Gastroesophageal sphincter (tissue), 4 donors: Measurements from ENCODE around the gene CLEC1A. TPM values are rescaled to one million over a fixed set of nuclear protein-coding genes. Genes with fewer than 3 reads are reported as not detected.

Experiments
- ATAC-seq: fragments of 150-250 bp; one replicate; pipeline ENCODE4 v1.9.1; 2016; ENCODE audit warnings: mild to moderate bottlenecking, moderate library complexity
- H3K27ac ChIP-seq, 4 donors: fragments of 200-600 bp; sonication (generic) in 3 of 4; 1 replicate in 3 of 4; 2 replicates in 1 of 4; pipeline ENCODE4 v1.5.1; 2016 to 2019
- H3K27me3 ChIP-seq: fragments of 200-600 bp; sonication (generic); one replicate; pipeline ENCODE4 v1.5.1; 2019
- H3K36me3 ChIP-seq, 2 donors: fragments of 200-600 bp; sonication (generic); one replicate each; pipeline ENCODE4 v1.5.1; 2019; ENCODE audit warnings: control low read depth in 1 of 2
- H3K4me1 ChIP-seq, 3 donors: fragments of 200-600 bp; sonication (generic); 1 replicate in 2 of 3; 2 replicates in 1 of 3; pipeline ENCODE4 v1.5.1; 2016 to 2019; ENCODE audit warnings: control low read depth in 2 of 3
- H3K4me3 ChIP-seq, 2 donors: fragments of 200-600 bp; sonication (generic); one replicate each; pipeline ENCODE4 v1.5.1; 2019; ENCODE audit warnings: mild to moderate bottlenecking in 1 of 2, moderate library complexity in 1 of 2
- H3K9me3 ChIP-seq, 3 donors: fragments of 200-600 bp; sonication (generic); one replicate each; pipeline ENCODE4 v1.5.1; 2017 to 2019; ENCODE audit warnings: control low read depth in 2 of 3
- EP300 ChIP-seq: sonication (generic); formaldehyde crosslinking; IDR thresholded peaks from one replicate; pipeline ENCODE4 v1.6.1; 2017; ENCODE audit warnings: antibody characterized with exemption, mild to moderate bottlenecking
- POLR2A ChIP-seq, 2 donors: fragments of 450-650 bp; IDR thresholded peaks; one replicate each; pipeline ENCODE4 v1.6.1; 2017; ENCODE audit warnings: antibody characterized with exemption in 2 of 2, mild to moderate bottlenecking in 2 of 2, moderate library complexity in 1 of 2
- POLR2AphosphoS5 ChIP-seq: sonication (generic); formaldehyde crosslinking; IDR thresholded peaks from one replicate; pipeline ENCODE4 v1.6.1; 2017; ENCODE audit warnings: antibody characterized with exemption
- WGBS, 2 donors: methylation state at CpG; one replicate each; pipeline ENCODE4 v1.1.5; 2018; ENCODE audit warnings: low coverage in 1 of 2; 5-methylcytosine and 5-hydroxymethylcytosine counted together
- total RNA-seq, 4 donors: library from RNA; depleted of rRNA; stranded (reverse); fragments of >200 nt; gene quantifications; one replicate each; pipeline ENCODE4 v1.1.0, GENCODE V29; 2016
- TF ChIP-seq, protein P1 (sequence below), 4 experiments: fragments of 200-600 bp in 2 of 4; fragments of 450-650 bp in 2 of 4; sonication (generic) in 1 of 4; IDR thresholded peaks; one replicate each; pipeline ENCODE4 v1.5.1; 2017 to 2019; ENCODE audit warnings: antibody characterized with exemption in 4 of 4, mild to moderate bottlenecking in 2 of 4, moderate library complexity in 2 of 4

Gene CLEC1A
- total RNA-seq, 4 donors from 2014 or later, result 1.4 to 4.7 (median 2.4) TPM

DNA sequence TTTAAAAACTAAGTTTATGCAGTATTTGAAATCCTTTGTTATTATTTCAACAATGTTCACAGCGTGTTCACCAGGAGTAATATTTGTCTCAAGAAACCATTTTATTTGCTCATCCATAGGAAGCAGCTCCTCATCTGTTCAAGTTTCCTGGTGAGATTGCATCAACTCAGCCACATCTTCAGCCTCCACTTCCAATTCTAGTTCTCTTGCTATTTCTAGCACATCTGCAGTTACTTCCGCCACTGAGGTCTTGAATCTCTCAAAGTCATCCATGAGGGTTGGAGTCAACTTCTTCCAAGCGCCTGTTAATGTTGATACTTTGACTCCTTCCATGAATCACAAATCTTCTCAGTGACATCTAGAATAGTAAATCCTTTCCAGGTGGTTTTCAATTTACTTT lies 50.3 kb downstream of the CLEC1A start:
- WGBS, 2 donors, result 62 to 69% methylated on average over 2 to 3 of the region's 3 CpGs
- ATAC-seq, result no peak
- TF ChIP-seq EP300, result no peak
- no peak for TF ChIP-seq POLR2AphosphoS5
- TF ChIP-seq POLR2A (IDR thresholded peaks at IDR 0.05), result no peak
- TF ChIP-seq, protein P1, sequence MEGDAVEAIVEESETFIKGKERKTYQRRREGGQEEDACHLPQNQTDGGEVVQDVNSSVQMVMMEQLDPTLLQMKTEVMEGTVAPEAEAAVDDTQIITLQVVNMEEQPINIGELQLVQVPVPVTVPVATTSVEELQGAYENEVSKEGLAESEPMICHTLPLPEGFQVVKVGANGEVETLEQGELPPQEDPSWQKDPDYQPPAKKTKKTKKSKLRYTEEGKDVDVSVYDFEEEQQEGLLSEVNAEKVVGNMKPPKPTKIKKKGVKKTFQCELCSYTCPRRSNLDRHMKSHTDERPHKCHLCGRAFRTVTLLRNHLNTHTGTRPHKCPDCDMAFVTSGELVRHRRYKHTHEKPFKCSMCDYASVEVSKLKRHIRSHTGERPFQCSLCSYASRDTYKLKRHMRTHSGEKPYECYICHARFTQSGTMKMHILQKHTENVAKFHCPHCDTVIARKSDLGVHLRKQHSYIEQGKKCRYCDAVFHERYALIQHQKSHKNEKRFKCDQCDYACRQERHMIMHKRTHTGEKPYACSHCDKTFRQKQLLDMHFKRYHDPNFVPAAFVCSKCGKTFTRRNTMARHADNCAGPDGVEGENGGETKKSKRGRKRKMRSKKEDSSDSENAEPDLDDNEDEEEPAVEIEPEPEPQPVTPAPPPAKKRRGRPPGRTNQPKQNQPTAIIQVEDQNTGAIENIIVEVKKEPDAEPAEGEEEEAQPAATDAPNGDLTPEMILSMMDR (IDR thresholded peaks at IDR 0.05), result no peak
- H3K9me3 ChIP-seq, result peaks cover 0 to 14% (median 0%) of the 10 kb centered on the region in 3 donors
- H3K4me1 ChIP-seq, result no peaks in the 10 kb centered on the region
- H3K36me3 ChIP-seq, result no peaks in the 10 kb centered on the region
- H3K27ac ChIP-seq, result no peak overlapping the region
- H3K27me3 ChIP-seq, result no peaks in the 10 kb centered on the region
- no peak overlapping the region for H3K4me3 ChIP-seq

DNA sequence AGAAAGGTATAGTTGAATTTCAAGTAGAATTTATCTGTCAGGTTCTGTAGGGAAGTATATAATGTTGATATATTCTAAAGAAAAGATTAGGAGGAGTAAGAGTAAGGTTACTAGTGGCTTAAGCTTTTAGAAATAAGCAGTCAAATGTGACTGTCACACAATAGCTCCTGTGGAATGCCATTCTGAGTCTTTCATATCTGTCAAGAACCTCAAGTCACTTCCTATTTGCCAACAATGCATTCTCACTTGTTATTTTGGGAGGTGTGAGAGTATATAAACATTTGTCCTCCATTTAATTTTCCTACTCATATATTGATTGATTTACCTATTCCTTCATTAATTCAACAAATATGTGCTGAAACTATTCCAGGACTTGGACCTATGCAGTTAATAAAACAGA lies 56.6 kb downstream of the CLEC1A start:
- ATAC-seq, result no peak
- Histone ChIP-seq H3K4me3 (no peak overlapping the region), H3K27me3 (no peaks in the 10 kb centered on the region), H3K9me3 (no peaks in the 10 kb centered on the region), H3K27ac (no peak overlapping the region), H3K36me3 (no peaks in the 10 kb centered on the region), H3K4me1 (no peaks in the 10 kb centered on the region)
- TF ChIP-seq EP300 (no peak), POLR2A (IDR thresholded peaks at IDR 0.05) (no peak)
- TF ChIP-seq, protein P1 (IDR thresholded peaks at IDR 0.05), result no peak

DNA sequence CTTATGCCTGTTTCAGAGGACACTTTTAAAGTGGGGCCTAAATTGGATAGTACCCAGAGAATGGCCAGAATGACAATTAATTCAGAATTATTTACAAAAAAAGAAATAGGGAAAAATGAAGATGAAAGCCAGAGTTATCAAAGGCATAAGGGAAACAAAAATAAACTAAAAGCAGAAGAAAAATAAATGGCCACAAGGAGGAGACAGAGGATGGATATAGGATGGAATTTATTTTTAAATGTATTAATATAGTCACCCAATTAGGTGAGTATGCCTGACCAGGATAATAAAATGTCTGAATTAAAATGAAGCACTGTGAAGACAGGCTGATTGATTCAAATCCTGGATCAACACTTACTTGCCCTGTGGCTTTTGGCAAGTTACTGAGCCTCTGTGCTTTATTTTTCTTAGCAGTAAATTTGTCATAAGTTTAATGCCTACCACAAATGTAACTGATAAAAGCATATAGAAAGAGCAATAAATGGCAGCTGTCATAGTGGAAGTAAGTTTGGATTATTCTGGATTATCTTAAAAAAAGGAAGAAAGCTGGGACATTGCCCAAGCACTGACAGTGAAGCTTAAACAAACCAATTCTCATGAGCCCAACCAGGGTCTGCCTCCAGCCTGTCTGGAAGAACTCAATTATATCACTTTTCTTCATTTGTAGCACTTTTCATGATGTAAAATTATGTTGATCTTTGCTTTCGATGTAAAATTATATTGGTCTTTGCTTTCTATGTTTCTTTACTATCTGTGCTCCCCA lies 64.8 kb downstream of the CLEC1A start:
- Histone ChIP-seq H3K4me3 (no peak overlapping the region), H3K36me3 (no peaks in the 10 kb centered on the region), H3K27ac (no peak overlapping the region), H3K9me3 (no peaks in the 10 kb centered on the region), H3K27me3 (no peaks in the 10 kb centered on the region), H3K4me1 (no peaks in the 10 kb centered on the region)
- TF ChIP-seq POLR2AphosphoS5, result no peak
- TF ChIP-seq, protein P1 (IDR thresholded peaks at IDR 0.05), result peak; percentile 26 to 57 (median 46)
- no peak for TF ChIP-seq EP300
- ATAC-seq, result no peak
- WGBS, 2 donors, result 11 to 33% methylated on average over 1 of the region's 1 CpG

DNA sequence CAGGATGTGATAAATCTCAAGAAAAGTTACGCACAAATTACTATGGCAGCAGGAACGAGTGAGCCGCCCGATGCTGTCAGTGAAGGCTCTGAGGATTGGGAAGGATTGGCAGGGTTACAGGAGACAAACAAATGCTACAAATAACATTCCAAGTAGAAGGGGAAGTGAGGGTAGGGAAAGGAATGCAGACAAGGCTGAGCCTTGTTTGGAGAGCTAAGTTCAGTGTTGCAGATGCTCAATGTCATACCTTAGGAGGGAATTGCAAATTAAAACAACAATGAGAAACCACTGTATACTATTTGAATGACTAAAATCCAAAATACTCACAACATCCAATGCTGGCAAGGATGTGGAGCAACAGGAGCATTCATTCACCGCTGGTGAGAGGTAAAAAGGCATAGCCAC lies 67.0 kb downstream of the CLEC1A start:
- no peaks in the 10 kb centered on the region for H3K4me1 ChIP-seq
- no peak for ATAC-seq
- H3K36me3 ChIP-seq, result no peaks in the 10 kb centered on the region
- H3K27me3 ChIP-seq, result no peaks in the 10 kb centered on the region
- H3K27ac ChIP-seq, result no peak overlapping the region
- 52 to 57% methylated on average over 3 to 5 of the region's 5 CpGs for WGBS, 2 donors
- H3K4me3 ChIP-seq, result no peak overlapping the region
- H3K9me3 ChIP-seq, result no peaks in the 10 kb centered on the region
- no peak for TF ChIP-seq POLR2A (IDR thresholded peaks at IDR 0.05)
- no peak for TF ChIP-seq POLR2AphosphoS5
- no peak for TF ChIP-seq EP300
- TF ChIP-seq, protein P1 (IDR thresholded peaks at IDR 0.05), result no peak

DNA sequence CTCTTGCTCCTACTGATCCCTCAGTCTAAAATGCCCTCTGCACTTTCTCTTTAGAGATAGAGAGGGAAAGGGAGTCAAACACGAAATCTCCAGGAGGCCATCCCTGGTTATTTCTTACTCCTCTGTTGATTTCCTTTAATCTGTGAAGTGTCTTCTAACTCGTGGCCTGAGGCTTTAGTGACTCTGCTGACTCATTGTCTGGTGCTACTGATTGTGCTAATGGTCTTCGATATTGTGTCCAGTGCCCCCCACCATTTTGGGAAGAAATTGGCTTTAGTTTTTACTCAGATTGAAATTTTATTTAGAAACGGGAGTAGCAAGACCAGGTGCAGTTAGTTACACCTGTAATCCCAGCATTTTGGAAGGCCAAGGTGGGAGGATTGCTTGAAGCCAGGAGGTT lies 67.5 kb downstream of the CLEC1A start:
- Histone ChIP-seq H3K36me3 (no peaks in the 10 kb centered on the region), H3K4me1 (no peaks in the 10 kb centered on the region), H3K27ac (no peak overlapping the region), H3K4me3 (no peak overlapping the region), H3K9me3 (no peaks in the 10 kb centered on the region), H3K27me3 (no peaks in the 10 kb centered on the region)
- no peak for TF ChIP-seq EP300
- TF ChIP-seq POLR2A (IDR thresholded peaks at IDR 0.05), result no peak
- no peak for TF ChIP-seq POLR2AphosphoS5
- TF ChIP-seq, protein P1 (IDR thresholded peaks at IDR 0.05), result no peak
- WGBS, 2 donors, result 65 to 75% methylated on average over 1 to 4 of the region's 4 CpGs
- ATAC-seq, result no peak
